ENCODE data around the gene SCAMP3.

DNA sequence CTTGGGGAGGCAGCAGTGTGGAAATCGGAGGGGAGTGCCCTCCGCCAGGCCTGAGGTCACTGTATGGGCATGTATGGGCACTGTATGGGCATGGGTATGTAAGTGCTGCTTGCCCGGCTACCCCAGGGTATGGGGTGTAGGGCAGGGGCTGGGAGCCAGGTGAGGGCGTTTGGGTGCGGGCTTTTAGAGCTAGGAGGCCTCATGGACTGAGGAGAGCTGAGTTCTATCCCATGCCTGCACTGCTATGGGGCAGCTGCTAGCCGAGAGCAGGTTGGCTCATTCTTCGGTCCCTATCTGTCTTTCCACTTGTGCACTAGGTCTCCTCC lies 33.7 kb upstream of the SCAMP3 start:
- TF ChIP-seq RAD21 (IDR thresholded peaks at IDR 0.05; ENCODE audit: low read length): no peak
- TF ChIP-seq, protein P1, sequence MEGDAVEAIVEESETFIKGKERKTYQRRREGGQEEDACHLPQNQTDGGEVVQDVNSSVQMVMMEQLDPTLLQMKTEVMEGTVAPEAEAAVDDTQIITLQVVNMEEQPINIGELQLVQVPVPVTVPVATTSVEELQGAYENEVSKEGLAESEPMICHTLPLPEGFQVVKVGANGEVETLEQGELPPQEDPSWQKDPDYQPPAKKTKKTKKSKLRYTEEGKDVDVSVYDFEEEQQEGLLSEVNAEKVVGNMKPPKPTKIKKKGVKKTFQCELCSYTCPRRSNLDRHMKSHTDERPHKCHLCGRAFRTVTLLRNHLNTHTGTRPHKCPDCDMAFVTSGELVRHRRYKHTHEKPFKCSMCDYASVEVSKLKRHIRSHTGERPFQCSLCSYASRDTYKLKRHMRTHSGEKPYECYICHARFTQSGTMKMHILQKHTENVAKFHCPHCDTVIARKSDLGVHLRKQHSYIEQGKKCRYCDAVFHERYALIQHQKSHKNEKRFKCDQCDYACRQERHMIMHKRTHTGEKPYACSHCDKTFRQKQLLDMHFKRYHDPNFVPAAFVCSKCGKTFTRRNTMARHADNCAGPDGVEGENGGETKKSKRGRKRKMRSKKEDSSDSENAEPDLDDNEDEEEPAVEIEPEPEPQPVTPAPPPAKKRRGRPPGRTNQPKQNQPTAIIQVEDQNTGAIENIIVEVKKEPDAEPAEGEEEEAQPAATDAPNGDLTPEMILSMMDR (conservative IDR thresholded peaks at IDR 0.05; ENCODE audit: low read depth, low read length): no peak
- no peak for TF ChIP-seq POLR2A (IDR thresholded peaks at IDR 0.05; ENCODE audit: low read depth, low read length)
- no peak for TF ChIP-seq CEBPB (IDR thresholded peaks at IDR 0.05; ENCODE audit: low read depth, low read length)
- TF ChIP-seq SMC3 (IDR thresholded peaks at IDR 0.05; ENCODE audit: low read depth, low read length): no peak
- no peak for TF ChIP-seq RFX5 (IDR thresholded peaks at IDR 0.05; ENCODE audit: low read depth, low read length)
- TF ChIP-seq MXI1 (IDR thresholded peaks at IDR 0.05; ENCODE audit: borderline replicate concordance, low read depth, low read length): no peak
- no peak for TF ChIP-seq MAZ (IDR thresholded peaks at IDR 0.05; ENCODE audit: borderline replicate concordance, low read depth, low read length)
- TF ChIP-seq RCOR1 (IDR thresholded peaks at IDR 0.05; ENCODE audit: insufficient replicate concordance, low read length): no peak
- no peak for TF ChIP-seq NFE2L2 (IDR thresholded peaks at IDR 0.05; ENCODE audit: low read depth, low read length)
- TF ChIP-seq, protein P2, sequence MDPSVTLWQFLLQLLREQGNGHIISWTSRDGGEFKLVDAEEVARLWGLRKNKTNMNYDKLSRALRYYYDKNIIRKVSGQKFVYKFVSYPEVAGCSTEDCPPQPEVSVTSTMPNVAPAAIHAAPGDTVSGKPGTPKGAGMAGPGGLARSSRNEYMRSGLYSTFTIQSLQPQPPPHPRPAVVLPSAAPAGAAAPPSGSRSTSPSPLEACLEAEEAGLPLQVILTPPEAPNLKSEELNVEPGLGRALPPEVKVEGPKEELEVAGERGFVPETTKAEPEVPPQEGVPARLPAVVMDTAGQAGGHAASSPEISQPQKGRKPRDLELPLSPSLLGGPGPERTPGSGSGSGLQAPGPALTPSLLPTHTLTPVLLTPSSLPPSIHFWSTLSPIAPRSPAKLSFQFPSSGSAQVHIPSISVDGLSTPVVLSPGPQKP (IDR thresholded peaks at IDR 0.05; ENCODE audit: borderline replicate concordance, low read depth, low read length): no peak
- TF ChIP-seq, protein P3, sequence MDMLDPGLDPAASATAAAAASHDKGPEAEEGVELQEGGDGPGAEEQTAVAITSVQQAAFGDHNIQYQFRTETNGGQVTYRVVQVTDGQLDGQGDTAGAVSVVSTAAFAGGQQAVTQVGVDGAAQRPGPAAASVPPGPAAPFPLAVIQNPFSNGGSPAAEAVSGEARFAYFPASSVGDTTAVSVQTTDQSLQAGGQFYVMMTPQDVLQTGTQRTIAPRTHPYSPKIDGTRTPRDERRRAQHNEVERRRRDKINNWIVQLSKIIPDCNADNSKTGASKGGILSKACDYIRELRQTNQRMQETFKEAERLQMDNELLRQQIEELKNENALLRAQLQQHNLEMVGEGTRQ (IDR thresholded peaks at IDR 0.05; ENCODE audit: low read depth, low read length): no peak
